H1 (cell line): ENCODE measurements around the gene EGFLAM. TPM values are rescaled to one million over a fixed set of nuclear protein-coding genes. Genes with fewer than 3 reads are reported as not detected.

Experiments used
- CTCF ChIA-PET: fragments of 300-600 bp; sonication (Branson Sonifier 250); formaldehyde crosslinking; loops from one replicate; lab custom pipeline; 2021; ENCODE audit not compliant: partially characterized antibody; lab: Charles Lee
- POLR2A ChIA-PET: fragments of 300-600 bp; sonication (Branson Sonifier 250); formaldehyde crosslinking; loops from one replicate; lab custom pipeline; 2021; ENCODE audit warnings: inconsistent platforms; ENCODE audit not compliant: partially characterized antibody; lab: Charles Lee
- DNase-seq, 2 experiments: peaks; one replicate each; pipeline versions ENCODE4 v3.0.0 to v3.0.0-alpha.2; 2010 to 2022; ENCODE audit warnings: low spot score in 2 of 2, low read depth in 1 of 2, mixed read lengths in 1 of 2
- FAIRE-seq: peaks from 2 replicates; lab custom pipeline; 2011; peaks lifted over from hg19 to GRCh38; lab: Jason Lieb, UNC
- H2AFZ ChIP-seq: 2 replicates; pipeline ENCODE4 v1.8.1; 2012; ENCODE audit warnings: low read length, inconsistent platforms
- H2AK5ac ChIP-seq: 2 replicates; pipeline ENCODE4 v1.6.1; 2013; ENCODE audit warnings: low read depth, low read length
- H2BK120ac ChIP-seq: replicated peaks from 2 replicates; pipeline ENCODE3; 2013; ENCODE audit warnings: low read depth, low read length, inconsistent platforms
- H2BK12ac ChIP-seq: 2 replicates; pipeline ENCODE4 v1.6.1; 2013; ENCODE audit warnings: low read depth, low read length
- H2BK15ac ChIP-seq: 2 replicates; pipeline ENCODE4 v1.6.1; 2013; ENCODE audit warnings: low read length
- H2BK20ac ChIP-seq: 2 replicates; pipeline ENCODE4 v1.6.1; 2013; ENCODE audit warnings: low read length
- H2BK5ac ChIP-seq: 2 replicates; pipeline ENCODE4 v1.6.1; 2013; ENCODE audit warnings: low read depth, low read length
- H3K14ac ChIP-seq: 2 replicates; pipeline ENCODE4 v1.6.1; 2013; ENCODE audit warnings: inconsistent platforms; ENCODE audit not compliant: insufficient read length
- H3K18ac ChIP-seq: 2 replicates; pipeline ENCODE4 v1.6.1; 2013; ENCODE audit warnings: low read length; ENCODE audit errors: extremely low read depth
- H3K23ac ChIP-seq: 2 replicates; pipeline ENCODE4 v1.6.1; 2013; ENCODE audit warnings: inconsistent platforms; ENCODE audit not compliant: insufficient read length
- H3K23me2 ChIP-seq: 2 replicates; pipeline ENCODE4 v1.6.1; 2013; ENCODE audit warnings: low read depth, low read length
- H3K27ac ChIP-seq: 2 replicates; pipeline ENCODE4 v1.6.1; 2011; ENCODE audit warnings: low read depth, low read length, inconsistent platforms
- H3K27me3 ChIP-seq, 4 experiments: replicated peaks in 1 of 4; 1 replicate in 1 of 4; 2 replicates in 3 of 4; pipeline versions ENCODE4 v1.6.1 to v1.8.1; 2011 to 2013; ENCODE audit warnings: low read length in 3 of 4, mild to moderate bottlenecking in 3 of 4, inconsistent platforms in 2 of 4, mixed read lengths in 2 of 4, moderate library complexity in 1 of 4; ENCODE audit not compliant: control insufficient read depth in 3 of 4, insufficient read depth in 3 of 4; ENCODE audit errors: extremely low read depth in 1 of 4
- H3K36me3 ChIP-seq, 4 experiments: 2 replicates each; pipeline versions ENCODE4 v1.6.1 to v1.8.1; 2011 to 2013; ENCODE audit warnings: mild to moderate bottlenecking in 4 of 4, low read length in 3 of 4, moderate library complexity in 2 of 4, control low read depth in 1 of 4, inconsistent platforms in 1 of 4; ENCODE audit not compliant: insufficient read depth in 4 of 4, control insufficient read depth in 2 of 4
- H3K4ac ChIP-seq: replicated peaks from 2 replicates; pipeline ENCODE3; 2013; ENCODE audit warnings: low read length, low read depth, mixed read lengths, inconsistent platforms; ENCODE audit not compliant: insufficient read length
- H3K4me1 ChIP-seq, 4 experiments: replicated peaks in 1 of 4; 1 replicate in 1 of 4; 2 replicates in 3 of 4; pipeline versions ENCODE4 v1.6.1 to v1.8.1; 2011 to 2013; ENCODE audit warnings: low read length in 3 of 4, inconsistent platforms in 2 of 4, mixed read lengths in 1 of 4; ENCODE audit not compliant: insufficient read depth in 4 of 4, control insufficient read depth in 3 of 4
- H3K4me2 ChIP-seq, 2 experiments: 2 replicates each; pipeline versions ENCODE4 v1.6.1 to v1.8.1; 2011 to 2013; ENCODE audit warnings: low read depth in 2 of 2, low read length in 2 of 2, control low read depth in 1 of 2, inconsistent platforms in 1 of 2, mild to moderate bottlenecking in 1 of 2; ENCODE audit not compliant: insufficient read depth in 1 of 2
- H3K4me3 ChIP-seq, 4 experiments: fragments of 200-600, 300-600 bp in 1 of 4; sonication (generic), shearing (Covaris generic), sonication (Bioruptor Twin) in 1 of 4; 2 replicates each; pipeline versions ENCODE4 v1.5.1 to v1.8.1; 2011 to 2016; ENCODE audit warnings: low read length in 4 of 4, low read depth in 3 of 4, control low read depth in 2 of 4, inconsistent platforms in 2 of 4, mild to moderate bottlenecking in 2 of 4, mixed read lengths in 1 of 4, moderate library complexity in 1 of 4; ENCODE audit not compliant: insufficient read depth in 2 of 4; ENCODE audit errors: extremely low read depth in 1 of 4
- H3K56ac ChIP-seq: replicated peaks from 2 replicates; pipeline ENCODE3; 2013; ENCODE audit warnings: low read depth, mild to moderate bottlenecking, mixed read lengths, low read length, inconsistent platforms; ENCODE audit not compliant: insufficient read length
- H3K79me1 ChIP-seq: 2 replicates; pipeline ENCODE4 v1.6.1; 2013; ENCODE audit warnings: low read depth, low read length, control low read depth
- H3K79me2 ChIP-seq, 2 experiments: 2 replicates each; pipeline versions ENCODE4 v1.6.1 to v1.8.1; 2012 to 2013; ENCODE audit warnings: low read length in 2 of 2, mild to moderate bottlenecking in 2 of 2, inconsistent platforms in 1 of 2; ENCODE audit not compliant: insufficient read depth in 2 of 2, control insufficient read depth in 1 of 2
- H3K9ac ChIP-seq, 4 experiments: replicated peaks in 1 of 4; 1 replicate in 1 of 4; 2 replicates in 3 of 4; pipeline versions ENCODE4 v1.6.1 to v1.8.1; 2011 to 2013; ENCODE audit warnings: low read depth in 3 of 4, low read length in 3 of 4, control low read depth in 2 of 4, mild to moderate bottlenecking in 2 of 4, moderate library complexity in 2 of 4, inconsistent platforms in 1 of 4; ENCODE audit errors: extremely low read depth in 1 of 4
- H3K9me3 ChIP-seq, 2 experiments: 2 replicates each; pipeline versions ENCODE4 v1.6.1 to v1.8.1; 2012 to 2013; ENCODE audit warnings: mild to moderate bottlenecking in 2 of 2, moderate library complexity in 2 of 2, control low read depth in 1 of 2, inconsistent platforms in 1 of 2, low read depth in 1 of 2, low read length in 1 of 2, mixed read lengths in 1 of 2; ENCODE audit not compliant: insufficient read depth in 2 of 2
- H4K20me1 ChIP-seq, 2 experiments: replicated peaks in 1 of 2; 2 replicates each; pipeline versions ENCODE3 to v1.8.1; 2011 to 2013; ENCODE audit warnings: inconsistent platforms in 2 of 2, low read length in 2 of 2, mild to moderate bottlenecking in 1 of 2; ENCODE audit not compliant: insufficient read depth in 2 of 2, control insufficient read depth in 1 of 2
- H4K5ac ChIP-seq: 2 replicates; pipeline ENCODE4 v1.6.1; 2013; ENCODE audit warnings: low read length, low read depth, mixed read lengths, inconsistent platforms; ENCODE audit not compliant: insufficient read length
- H4K8ac ChIP-seq: 2 replicates; pipeline ENCODE4 v1.8.0; 2013; ENCODE audit warnings: mild to moderate bottlenecking, moderate library complexity, low read length, inconsistent platforms; ENCODE audit not compliant: insufficient read depth; ENCODE audit errors: extremely low read depth
- H4K91ac ChIP-seq: replicated peaks from 2 replicates; pipeline ENCODE3; 2013; ENCODE audit warnings: low read length, mixed read lengths, inconsistent platforms; ENCODE audit not compliant: insufficient read length
- CTBP2 ChIP-seq: IDR thresholded peaks from 2 replicates; pipeline ENCODE4 v1.7.0; 2011; ENCODE audit warnings: borderline replicate concordance, mild to moderate bottlenecking, moderate library complexity, mixed read lengths, low read length; ENCODE audit not compliant: insufficient read depth, insufficient read length
- GTF2F1 ChIP-seq: IDR thresholded peaks from 2 replicates; pipeline ENCODE4 v1.6.1; 2012; ENCODE audit warnings: low read depth, low read length, improper control_type of control experiment, borderline replicate concordance
- JUND ChIP-seq: IDR thresholded peaks from 2 replicates; pipeline ENCODE4 v1.6.1; 2011; ENCODE audit warnings: mild to moderate bottlenecking, improper control_type of control experiment, low read length
- SP4 ChIP-seq: IDR thresholded peaks from 2 replicates; pipeline ENCODE4 v1.6.1; 2012; ENCODE audit warnings: low read length, inconsistent platforms
- WGBS, 2 experiments: shearing (Covaris generic) in 1 of 2; methylation state at CpG; one replicate each; pipeline versions ENCODE4 v1.1.6 to v1.1.7; 2013 to 2015; ENCODE audit warnings: low lambda C conversion rate in 2 of 2, mixed read lengths in 2 of 2, inconsistent platforms in 1 of 2, low coverage in 1 of 2, missing lambda C conversion rate in 1 of 2; ENCODE audit not compliant: insufficient replicate concordance in 2 of 2, insufficient coverage in 1 of 2, insufficient read length in 1 of 2; ENCODE audit errors: extremely low coverage in 1 of 2, missing lambda C conversion rate in 1 of 2; 5-methylcytosine and 5-hydroxymethylcytosine counted together
- polyA plus RNA-seq, 7 experiments: library from polyadenylated mRNA; depleted of rRNA in 3 of 7; stranded (reverse) in 5 of 7; unstranded in 2 of 7; fragments of >200 nt in 5 of 7; fragments of 200-250 nt in 2 of 7; gene quantifications; 1 replicate in 5 of 7; 2 replicates in 1 of 7; 4 replicates in 1 of 7; pipeline versions ENCODE4 v1.2.1 to v1.2.3, GENCODE V29; 2011 to 2013; ENCODE audit warnings: missing spikeins in 2 of 7, mixed read lengths in 2 of 7
- total RNA-seq: library from RNA; stranded (reverse); fragmentation: NEBNext Ultra II Directional; extraction: Animal tissue kit (Norgen Biotek cat#: 25700); gene quantifications from 2 replicates; pipeline ENCODE4 v1.2.1, GENCODE V29; 2021

Gene EGFLAM
- total and polyA plus RNA-seq, 2 of the 8 experiments (the other 6 are each of a cell fraction or from before 2014, with no cell fraction given): 0.20 to 0.24 TPM

GRCh38 chr5:38211354-38211710, 47.0 kb upstream of the EGFLAM start:
- Histone ChIP-seq H2BK12ac (no peak overlapping the region), H3K23me2 (0 out of 2 replicates have a peak, but pooled peaks cover 2% of the 10 kb centered on the region), H3K18ac (no peak overlapping the region), H3K9ac (no peak overlapping the region), H3K4me1 (no peaks in the 10 kb centered on the region), H3K4ac (no peak overlapping the region), H3K79me1 (no peaks in the 10 kb centered on the region), H2AK5ac (no peak overlapping the region), H3K27ac (no peak overlapping the region), H4K91ac (no peak overlapping the region), H3K27me3 (no peaks in the 10 kb centered on the region), H3K4me2 (no peak overlapping the region), H3K23ac (no peak overlapping the region), H3K9me3 (no peaks in the 10 kb centered on the region), H2BK15ac (no peak overlapping the region), H3K4me3 (no peak overlapping the region), H4K5ac (no peak overlapping the region), H3K56ac (no peak overlapping the region), H2AFZ (no peak overlapping the region), H2BK5ac (no peak overlapping the region), H4K20me1 (no peaks in the 10 kb centered on the region), H3K36me3 (no peaks in the 10 kb centered on the region), H3K79me2 (no peaks in the 10 kb centered on the region), H4K8ac (no peak overlapping the region), H2BK20ac (no peak overlapping the region), H2BK120ac (no peak overlapping the region), H3K14ac (no peak overlapping the region)
- ChIA-PET POLR2A (no interaction called here), CTCF (interaction anchor here (0.5 to 4.1 kb wide), 15 partner anchors 10 to 597 kb away, joined by 3 to 15 read pairs (median 3); no protein-coding TSS in a partner anchor)
- DNase-seq: no peak
- no peak for FAIRE-seq
- WGBS, 2 experiments: 87% methylated on average over 6 of the region's 6 CpGs; no CpG with 5 or more reads in 1 of the 2 experiments
- TF ChIP-seq GTF2F1 (no peak), SP4 (no peak), CTBP2 (no peak), JUND (no peak)
